ENCODE measurements around the gene MAGI1. TPM values are rescaled to one million over a fixed set of nuclear protein-coding genes. Genes with fewer than 3 reads are reported as not detected.

Gene MAGI1
- total RNA-seq, 2 experiments from 2014 or later: 0.04 TPM; not detected in 1

DNA sequence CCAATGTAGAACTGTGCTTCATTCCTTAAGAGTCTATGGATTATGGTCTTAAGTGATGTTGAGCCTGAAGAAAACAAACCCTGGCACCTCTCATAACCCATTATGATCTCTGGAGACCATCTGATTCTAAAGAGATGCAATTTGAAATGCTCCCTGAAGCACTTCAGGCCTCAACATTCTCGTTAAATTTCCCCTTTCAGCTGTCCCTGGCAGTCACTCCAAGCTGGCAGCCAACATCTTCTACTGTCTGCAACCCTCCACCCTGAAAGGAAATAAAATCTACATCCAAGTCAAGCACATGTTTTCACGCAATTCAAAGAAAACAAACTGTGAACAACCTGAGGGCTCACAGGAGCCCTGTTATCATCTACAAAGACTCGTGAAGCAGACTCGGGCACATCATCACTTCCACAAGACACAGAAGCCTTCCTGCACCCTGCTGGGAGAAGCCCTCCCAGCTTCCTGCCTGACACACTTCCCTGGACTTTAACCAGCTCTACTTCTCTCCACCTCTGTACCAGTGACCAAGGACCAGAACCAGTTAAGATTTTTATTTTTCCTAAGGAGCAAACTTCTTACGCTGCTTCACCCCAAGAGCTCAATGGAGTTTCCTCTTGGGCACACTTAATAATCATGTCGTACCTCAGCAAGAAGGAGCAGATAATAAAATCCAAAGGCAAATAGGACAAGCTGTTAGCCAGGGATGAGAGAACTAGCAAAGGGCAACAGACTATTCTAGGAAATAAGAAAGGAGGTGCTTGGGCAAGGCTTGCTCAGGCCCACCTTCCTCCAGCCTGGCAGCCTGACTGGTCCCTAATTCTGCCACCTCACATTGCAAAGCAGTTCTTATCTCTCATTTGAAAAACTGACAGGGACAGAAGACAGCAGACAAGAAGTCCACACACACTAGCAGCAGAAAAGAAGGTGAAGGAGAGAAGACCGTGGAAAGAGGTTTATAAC, 67.1 kb downstream of the MAGI1 start:
- H3K27ac Mint-ChIP-seq: no peak overlapping the region
- H3K36me3 Mint-ChIP-seq (ENCODE audit: low read depth): no peaks in the 10 kb centered on the region
- ChIA-PET POLR2A (no interaction called here), CTCF (no interaction called here)
- H3K27me3 Mint-ChIP-seq: no peaks in the 10 kb centered on the region
- no peaks in the 10 kb centered on the region for H3K4me1 Mint-ChIP-seq
- H3K4me3 Mint-ChIP-seq: no peak overlapping the region
- peaks cover 3% of the 10 kb centered on the region for H3K9me3 Mint-ChIP-seq
- no peak for DNase-seq

DNA sequence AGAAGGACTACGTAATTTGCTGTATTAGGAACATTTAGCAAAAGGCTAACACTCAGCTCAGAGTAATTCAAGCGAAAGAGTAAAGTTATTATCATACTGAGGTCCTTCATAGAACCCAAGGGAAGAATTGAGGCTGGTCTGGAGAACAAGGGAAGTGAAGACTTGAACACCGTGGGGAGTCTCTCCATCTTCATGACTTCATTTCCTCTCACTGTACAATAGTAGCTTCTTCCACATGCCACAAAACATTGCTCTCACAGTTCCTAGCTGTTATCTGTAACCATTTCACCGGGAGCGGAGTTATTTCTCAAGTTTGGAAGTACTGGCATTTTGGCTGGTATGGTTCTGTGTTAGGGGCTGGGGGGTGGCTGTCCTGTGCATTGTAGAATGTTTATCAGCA, 69.7 kb downstream of the MAGI1 start:
- Mint-ChIP-seq H3K36me3 (ENCODE audit: low read depth) (no peaks in the 10 kb centered on the region), H3K27ac (no peak overlapping the region), H3K9me3 (peaks cover 3% of the 10 kb centered on the region), H3K27me3 (no peaks in the 10 kb centered on the region), H3K4me3 (no peak overlapping the region), H3K4me1 (peaks cover 6% of the 10 kb centered on the region)
- ChIA-PET POLR2A (no interaction called here), CTCF (no interaction called here)
- DNase-seq: no peak

DNA sequence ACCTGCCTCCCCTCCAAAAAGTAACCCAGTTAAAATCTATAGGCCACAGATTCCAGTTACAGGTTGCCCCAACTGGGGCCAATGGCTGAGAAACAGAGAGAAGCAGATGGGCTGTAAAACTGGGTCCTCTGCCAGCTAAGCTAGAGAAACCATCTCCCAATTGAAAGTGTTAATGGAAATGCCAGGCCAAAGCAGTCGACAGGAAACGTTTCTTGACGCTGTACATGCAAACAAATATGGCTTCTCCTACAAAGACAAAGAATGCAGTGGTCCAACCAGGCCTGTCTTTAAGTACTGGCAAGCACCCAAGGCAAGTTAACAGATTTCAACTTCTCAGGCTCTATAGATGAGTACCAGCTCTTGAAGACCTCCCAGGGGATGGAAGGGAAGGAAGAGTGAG, 71.3 kb downstream of the MAGI1 start:
- no peak for DNase-seq
- Mint-ChIP-seq H3K4me1 (peaks cover 8% of the 10 kb centered on the region), H3K4me3 (no peak overlapping the region), H3K27me3 (no peaks in the 10 kb centered on the region), H3K36me3 (ENCODE audit: low read depth) (no peaks in the 10 kb centered on the region), H3K9me3 (peaks cover 3% of the 10 kb centered on the region), H3K27ac (no peak overlapping the region)
- ChIA-PET POLR2A (no interaction called here), CTCF (no interaction called here)

DNA sequence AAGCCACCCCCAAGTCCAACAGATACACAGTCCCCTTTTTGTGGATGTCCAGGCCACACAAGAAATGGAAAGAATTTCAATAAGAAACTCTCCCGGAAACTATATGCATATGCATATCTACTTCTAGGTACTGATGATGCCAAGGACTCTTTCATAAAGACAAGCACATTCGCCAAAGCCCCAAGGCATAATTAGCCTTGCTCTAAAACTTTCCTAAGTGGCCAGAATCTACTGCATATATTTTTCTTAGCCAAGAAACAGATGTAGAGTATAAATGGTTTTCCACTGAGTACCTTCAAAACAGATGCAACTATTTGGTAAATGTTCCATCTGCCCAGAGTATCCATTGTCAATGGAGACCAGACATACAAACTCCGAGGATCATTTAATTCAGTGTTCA, 73.9 kb downstream of the MAGI1 start:
- H3K9me3 Mint-ChIP-seq: peaks cover 3% of the 10 kb centered on the region
- H3K4me1 Mint-ChIP-seq: peaks cover 8% of the 10 kb centered on the region
- no peak overlapping the region for H3K4me3 Mint-ChIP-seq
- no peaks in the 10 kb centered on the region for H3K36me3 Mint-ChIP-seq (ENCODE audit: low read depth)
- no peak for DNase-seq
- H3K27me3 Mint-ChIP-seq: no peaks in the 10 kb centered on the region
- no peak overlapping the region for H3K27ac Mint-ChIP-seq
- POLR2A ChIA-PET: no interaction called here
- CTCF ChIA-PET: no interaction called here

DNA sequence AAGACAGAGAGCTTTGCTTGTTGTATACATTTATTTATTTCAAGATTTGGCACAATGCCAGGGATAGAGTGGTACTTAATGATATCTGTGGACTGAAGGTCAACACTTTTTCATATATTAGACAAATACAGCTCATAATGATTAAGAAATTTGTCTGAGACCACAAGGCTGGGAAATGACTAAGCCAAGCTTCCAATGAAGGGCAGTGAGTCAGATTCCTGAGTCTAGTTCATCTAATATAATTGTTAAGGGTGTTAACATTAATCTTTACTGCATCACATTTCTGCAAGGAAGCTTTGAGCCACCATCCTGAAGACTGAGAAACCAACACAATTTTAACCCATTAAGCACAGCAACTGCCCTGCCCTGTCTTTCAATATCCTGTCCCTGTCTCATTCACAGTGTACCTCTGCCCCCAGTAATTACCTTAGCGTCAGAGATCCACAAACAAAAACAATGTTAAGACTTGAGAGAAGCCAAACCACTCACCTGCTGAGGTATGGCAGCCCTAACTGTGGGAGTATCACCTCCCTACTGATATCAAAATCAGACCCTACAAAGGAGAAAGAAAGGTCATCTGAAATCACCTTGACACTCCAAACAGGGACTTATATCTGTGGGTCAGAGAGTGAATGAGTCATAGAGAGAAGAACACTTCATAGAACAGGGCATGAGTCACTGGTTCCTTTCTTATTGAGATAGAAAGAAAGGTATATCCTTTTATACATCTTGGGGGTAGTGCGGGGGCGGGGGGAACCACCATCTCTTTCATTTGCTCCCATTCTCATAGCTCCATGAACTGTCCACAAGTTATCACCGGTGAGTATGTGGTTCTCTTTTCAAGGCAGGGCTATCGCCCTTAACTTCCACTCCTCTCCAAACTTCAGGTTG, 74.7 kb downstream of the MAGI1 start:
- DNase-seq: no peak
- no peaks in the 10 kb centered on the region for H3K36me3 Mint-ChIP-seq (ENCODE audit: low read depth)
- peaks cover 5% of the 10 kb centered on the region for H3K9me3 Mint-ChIP-seq
- ChIA-PET CTCF (no interaction called here), POLR2A (no interaction called here)
- peaks cover 8% of the 10 kb centered on the region for H3K4me1 Mint-ChIP-seq
- H3K27ac Mint-ChIP-seq: no peak overlapping the region
- H3K4me3 Mint-ChIP-seq: no peak overlapping the region
- no peaks in the 10 kb centered on the region for H3K27me3 Mint-ChIP-seq

DNA sequence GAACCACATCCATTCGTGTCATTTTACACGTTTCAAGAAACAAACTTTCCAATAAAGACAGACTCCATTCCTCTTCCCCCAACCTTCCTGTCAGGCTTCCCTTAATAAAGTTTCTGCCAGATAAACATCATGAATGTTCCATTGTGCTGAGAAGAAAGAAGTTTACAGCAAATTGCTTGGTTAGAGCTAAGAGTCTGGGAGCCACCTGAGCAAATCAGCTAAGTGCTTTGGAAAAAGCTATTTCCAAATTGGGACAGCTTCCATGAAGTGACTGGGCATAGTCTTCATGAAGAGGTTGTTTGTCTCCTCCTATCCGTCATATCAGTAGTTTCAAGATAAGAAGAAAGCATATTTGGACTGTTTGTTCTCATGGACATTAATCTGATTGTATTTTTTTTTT, 77.0 kb downstream of the MAGI1 start:
- ChIA-PET CTCF (interaction anchor here (0.6 to 0.7 kb wide), 2 partner anchors 207 to 992 kb away, joined by 3 read pairs; no protein-coding TSS in a partner anchor), POLR2A (no interaction called here)
- no peak overlapping the region for H3K27ac Mint-ChIP-seq
- H3K4me1 Mint-ChIP-seq: peaks cover 8% of the 10 kb centered on the region
- DNase-seq: no peak
- no peaks in the 10 kb centered on the region for H3K27me3 Mint-ChIP-seq
- peaks cover 2% of the 10 kb centered on the region for H3K9me3 Mint-ChIP-seq
- no peak overlapping the region for H3K4me3 Mint-ChIP-seq
- no peaks in the 10 kb centered on the region for H3K36me3 Mint-ChIP-seq (ENCODE audit: low read depth)

DNA sequence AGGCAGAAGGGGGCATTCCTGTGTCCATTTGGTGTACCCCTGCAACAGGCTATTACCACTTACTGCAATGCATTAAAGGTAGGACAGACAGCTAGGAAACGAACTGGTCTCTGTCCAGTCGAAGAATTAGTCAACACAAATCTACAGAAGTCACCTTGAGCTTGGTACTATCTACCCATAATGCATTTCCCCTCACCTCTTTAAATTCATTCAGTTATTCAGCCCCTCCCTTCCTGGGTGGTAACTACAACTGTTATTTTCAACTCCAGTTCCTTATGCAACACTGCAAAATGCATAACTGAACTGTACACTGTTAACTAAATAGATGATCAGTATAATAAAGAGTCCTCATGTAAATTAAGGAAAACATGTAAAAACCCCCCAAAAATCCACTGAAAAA, 77.6 kb downstream of the MAGI1 start:
- Mint-ChIP-seq H3K9me3 (peaks cover 2% of the 10 kb centered on the region), H3K4me1 (peaks cover 8% of the 10 kb centered on the region), H3K27me3 (no peaks in the 10 kb centered on the region), H3K27ac (no peak overlapping the region), H3K36me3 (ENCODE audit: low read depth) (no peaks in the 10 kb centered on the region), H3K4me3 (no peak overlapping the region)
- POLR2A ChIA-PET: no interaction called here
- DNase-seq: no peak
- CTCF ChIA-PET: no interaction called here

DNA sequence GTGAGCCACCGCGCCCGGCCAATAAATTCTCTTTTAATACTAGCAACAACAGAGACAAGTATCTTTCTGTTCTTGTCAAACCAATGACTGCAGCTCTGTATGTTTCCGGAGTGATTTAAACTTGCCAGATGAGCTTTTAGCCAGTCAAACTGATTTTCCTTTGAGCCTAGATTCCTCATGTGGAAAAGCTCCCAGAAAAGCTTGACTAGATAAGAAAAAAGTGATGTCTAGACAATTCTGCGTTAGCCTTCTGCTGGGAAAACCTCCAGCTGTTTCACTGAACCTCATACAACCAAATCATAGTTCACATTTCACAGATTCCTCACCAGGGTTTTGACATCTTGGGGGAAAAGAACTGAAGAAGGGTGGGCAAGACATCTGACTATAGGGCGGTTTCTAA, 78.6 kb downstream of the MAGI1 start:
- Mint-ChIP-seq H3K27me3 (no peaks in the 10 kb centered on the region), H3K36me3 (ENCODE audit: low read depth) (no peaks in the 10 kb centered on the region), H3K27ac (no peak overlapping the region), H3K4me3 (no peak overlapping the region), H3K9me3 (peaks cover 2% of the 10 kb centered on the region), H3K4me1 (peaks cover 8% of the 10 kb centered on the region)
- POLR2A ChIA-PET: no interaction called here
- DNase-seq: no peak
- CTCF ChIA-PET: no interaction called here

DNA sequence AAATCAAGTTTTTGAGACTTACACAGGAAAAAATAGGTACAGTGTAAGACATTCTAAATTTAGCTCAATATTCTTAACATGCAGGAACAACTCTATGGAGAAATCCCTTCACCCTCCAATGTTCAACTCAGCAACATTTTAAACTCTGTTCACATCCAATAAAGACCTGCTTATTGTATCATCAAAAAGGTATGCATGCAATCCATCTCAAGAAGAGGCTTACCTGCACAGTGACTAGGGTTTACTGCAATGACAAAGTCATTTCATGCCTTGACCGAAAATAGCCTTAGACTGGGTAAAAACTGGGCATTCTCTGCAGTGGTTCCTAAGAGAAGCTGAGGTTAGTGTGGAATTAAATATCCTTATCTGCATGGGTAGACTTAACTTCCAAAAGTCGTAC, 80.5 kb downstream of the MAGI1 start:
- Mint-ChIP-seq H3K36me3 (ENCODE audit: low read depth) (no peaks in the 10 kb centered on the region), H3K27ac (no peak overlapping the region), H3K4me1 (no peaks in the 10 kb centered on the region), H3K9me3 (peaks cover 2% of the 10 kb centered on the region), H3K27me3 (no peaks in the 10 kb centered on the region), H3K4me3 (no peak overlapping the region)
- POLR2A ChIA-PET: no interaction called here
- DNase-seq: no peak
- CTCF ChIA-PET: no interaction called here

DNA sequence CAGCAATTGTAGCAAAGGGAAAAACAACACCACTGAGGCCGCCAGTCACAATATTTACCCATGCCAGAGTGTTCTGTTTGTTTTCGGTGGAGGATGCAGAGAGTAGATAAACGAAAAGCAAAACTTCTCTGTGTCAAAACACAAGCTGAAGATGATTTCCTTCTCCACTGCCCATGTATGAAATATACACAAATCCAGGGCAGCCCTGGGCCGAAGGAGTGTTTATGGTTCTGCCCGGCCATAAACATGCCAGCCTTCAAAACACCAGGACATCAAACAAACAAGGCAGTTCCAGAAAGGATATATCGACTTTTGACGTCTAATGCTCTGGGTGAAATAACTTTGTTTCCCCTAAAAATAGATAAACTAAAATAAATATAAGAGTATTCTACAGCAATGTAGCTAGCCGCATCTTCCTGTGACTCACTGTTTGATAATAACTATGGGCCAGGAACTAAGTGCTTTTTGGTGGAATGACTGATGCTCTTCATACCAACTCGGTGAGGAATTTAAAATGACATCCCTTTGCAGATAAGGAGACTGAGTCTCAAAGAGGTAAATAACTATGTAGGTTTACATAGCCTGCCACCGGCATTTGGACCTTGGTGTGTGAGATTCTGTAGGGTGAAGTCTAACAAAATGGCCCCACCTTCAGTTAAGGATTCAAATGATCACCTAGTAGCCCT, 82.8 kb downstream of the MAGI1 start:
- no peak overlapping the region for H3K4me3 Mint-ChIP-seq
- H3K4me1 Mint-ChIP-seq: no peaks in the 10 kb centered on the region
- ChIA-PET POLR2A (no interaction called here), CTCF (no interaction called here)
- H3K27ac Mint-ChIP-seq: no peak overlapping the region
- H3K9me3 Mint-ChIP-seq: peaks cover 2% of the 10 kb centered on the region
- H3K36me3 Mint-ChIP-seq (ENCODE audit: low read depth): no peaks in the 10 kb centered on the region
- no peaks in the 10 kb centered on the region for H3K27me3 Mint-ChIP-seq
- DNase-seq: no peak

DNA sequence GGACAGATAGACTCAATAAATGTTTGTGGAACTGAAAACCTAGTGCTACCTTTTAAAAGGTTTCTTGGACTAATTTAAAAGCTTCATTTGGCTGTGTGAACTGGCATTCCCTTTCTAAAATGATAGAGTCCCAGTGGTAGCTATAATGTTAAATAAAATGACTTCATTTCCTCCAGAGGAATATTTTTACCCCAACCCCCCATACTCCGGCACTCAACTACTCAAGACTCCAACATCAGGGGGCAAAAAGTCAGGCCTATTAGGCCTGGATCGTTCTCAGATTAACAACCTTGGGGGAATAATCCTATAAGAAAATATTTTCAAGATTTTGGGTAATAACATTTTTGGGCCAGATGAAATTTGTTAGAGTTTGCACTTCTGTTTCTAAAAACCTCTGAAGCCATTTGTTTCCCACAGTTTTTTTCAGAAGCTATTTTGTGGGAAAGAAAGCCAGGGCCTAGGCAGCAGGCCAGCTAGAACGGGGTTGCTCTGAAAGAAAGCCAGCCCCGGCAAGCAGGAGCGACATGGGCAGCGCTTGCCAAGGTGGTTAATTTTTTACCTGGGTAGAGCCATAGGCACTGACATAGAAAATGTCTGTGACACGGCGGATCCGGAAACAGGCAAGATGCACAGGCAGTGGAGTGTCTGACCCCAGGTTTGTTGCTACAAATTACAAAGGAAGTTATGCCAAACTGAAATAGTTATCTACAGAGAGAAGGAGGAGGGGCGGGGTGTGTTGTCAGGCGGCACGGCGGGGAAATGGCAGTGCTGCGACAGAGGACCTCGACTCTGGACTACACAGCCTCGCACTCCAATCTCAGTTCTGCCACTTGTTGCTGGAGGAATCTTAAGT, 84.6 kb downstream of the MAGI1 start:
- Mint-ChIP-seq H3K4me3 (no peak overlapping the region), H3K9me3 (peaks cover under 1% of the 10 kb centered on the region), H3K27me3 (no peaks in the 10 kb centered on the region), H3K4me1 (no peaks in the 10 kb centered on the region), H3K27ac (no peak overlapping the region), H3K36me3 (ENCODE audit: low read depth) (no peaks in the 10 kb centered on the region)
- ChIA-PET CTCF (no interaction called here), POLR2A (no interaction called here)
- DNase-seq: no peak

DNA sequence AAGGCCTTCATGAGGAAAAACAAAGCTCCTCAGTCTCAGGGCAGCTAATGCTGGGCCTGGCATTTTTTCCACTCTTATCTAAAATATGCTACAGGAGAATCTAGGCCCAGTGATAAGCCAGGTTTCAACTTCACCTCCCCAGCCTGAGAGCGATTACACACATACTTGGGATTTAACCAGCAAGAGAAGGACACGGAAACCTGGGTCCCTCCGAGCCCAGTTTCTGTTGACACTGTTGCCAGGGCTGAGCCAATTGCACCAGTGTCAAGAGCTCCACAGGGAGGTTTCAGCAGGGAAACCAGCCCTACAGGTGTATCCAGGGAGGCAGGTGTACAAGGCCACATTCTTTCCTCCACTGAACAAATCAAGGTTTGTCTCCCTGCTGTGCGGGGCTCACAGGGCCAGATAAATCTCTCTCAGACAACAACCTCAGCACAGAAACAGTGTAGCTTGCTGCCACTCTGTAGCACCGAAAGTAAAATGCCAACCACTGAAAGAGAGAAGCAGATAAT, 85.4 kb downstream of the MAGI1 start:
- H3K9me3 Mint-ChIP-seq: no peaks in the 10 kb centered on the region
- CTCF ChIA-PET: interaction anchor here (0.6 kb wide), 1 partner anchor 10 kb away, joined by 3 read pairs; no protein-coding TSS in a partner anchor
- H3K4me3 Mint-ChIP-seq: no peak overlapping the region
- H3K4me1 Mint-ChIP-seq: no peaks in the 10 kb centered on the region
- DNase-seq: no peak
- H3K27me3 Mint-ChIP-seq: no peaks in the 10 kb centered on the region
- POLR2A ChIA-PET: no interaction called here
- H3K36me3 Mint-ChIP-seq (ENCODE audit: low read depth): no peaks in the 10 kb centered on the region
- H3K27ac Mint-ChIP-seq: no peak overlapping the region

Measured in activated CD4-positive, alpha-beta T cell treated with anti-CD3 and anti-CD28 coated beads, Interleukin-2, amount 10 ng/mL, durations not matched to agents 7 days and 5 days (primary cell).